ENCODE results near the gene LIG1. TPM values are rescaled to one million over a fixed set of nuclear protein-coding genes. Genes with fewer than 3 reads are reported as not detected.

LIG1 gene
- total RNA-seq, 2 experiments from 2014 or later = 172 to 279 TPM

GRCh38 chr19:48113190-48113917 is 56.8 kb downstream of the LIG1 start:
- Histone ChIP-seq H2AFZ (ENCODE audit: low read length) (no peak overlapping the region), H4K20me1 (ENCODE audit: insufficient read depth, low read length) (no peaks in the 10 kb centered on the region), H3K79me2 (ENCODE audit: insufficient read depth, low read depth, low read length) (no peaks in the 10 kb centered on the region), H3K36me3 (ENCODE audit: insufficient read depth, low read length) (peaks cover 36% of the 10 kb centered on the region), H3K9me3 (ENCODE audit: low read length) (no peaks in the 10 kb centered on the region), H3K4me2 (ENCODE audit: low read length) (no peak overlapping the region), H3K9me2 (ENCODE audit: insufficient read depth, low read length) (no peaks in the 10 kb centered on the region), H3K4me1 (ENCODE audit: insufficient read depth, low read length, poor library complexity, severe bottlenecking) (peaks cover 16% of the 10 kb centered on the region), H3K4me3 (ENCODE audit: low read depth, low read length, poor library complexity, severe bottlenecking) (no peak overlapping the region), H3K27ac (ENCODE audit: low read depth, low read length, poor library complexity, severe bottlenecking) (no peak overlapping the region)
- POLR2A ChIA-PET = no interaction called here
- TF ChIP-seq CTCF (conservative IDR thresholded peaks at IDR 0.05; ENCODE audit: low read length) (no peak), EZH2phosphoT487 (IDR thresholded peaks at IDR 0.05; ENCODE audit: borderline replicate concordance, low read depth, low read length) (no peak)
- no peak for DNase-seq (ENCODE audit: low spot score)
- CTCF ChIA-PET (ENCODE audit: unreplicated experiment) = no interaction called here
- intact Hi-C loops (cut with micrococcal nuclease; ENCODE audit: unreplicated experiment) = no loop called here
- BruUV-seq (replicated peaks) = no TSS peak

- Histone ChIP-seq H3K27ac (ENCODE audit: low read depth, low read length, poor library complexity, severe bottlenecking) (no peak overlapping the region), H3K36me3 (ENCODE audit: insufficient read depth, low read length) (peaks cover 17% of the 10 kb centered on the region), H4K20me1 (ENCODE audit: insufficient read depth, low read length) (no peaks in the 10 kb centered on the region), H3K9me2 (ENCODE audit: insufficient read depth, low read length) (no peaks in the 10 kb centered on the region), H3K4me3 (ENCODE audit: low read depth, low read length, poor library complexity, severe bottlenecking) (no peak overlapping the region), H3K9me3 (ENCODE audit: low read length) (no peaks in the 10 kb centered on the region), H3K4me1 (ENCODE audit: insufficient read depth, low read length, poor library complexity, severe bottlenecking) (peaks cover 20% of the 10 kb centered on the region), H3K79me2 (ENCODE audit: insufficient read depth, low read depth, low read length) (no peaks in the 10 kb centered on the region), H3K4me2 (ENCODE audit: low read length) (peak overlapping the region; percentile 91), H2AFZ (ENCODE audit: low read length) (peak overlapping the region; percentile 91; the same call in 1 of the 2 replicates)
- no TSS peak for BruUV-seq (replicated peaks)
- POLR2A ChIA-PET = interaction anchor here (0.7 to 1.2 kb wide), 3 partner anchors 11 to 148 kb away, joined by 3 to 4 read pairs (median 3); no protein-coding TSS in a partner anchor
- DNase-seq (ENCODE audit: low spot score) = peak; percentile 22
- CTCF ChIA-PET (ENCODE audit: unreplicated experiment) = interaction anchor here (0.8 kb wide), 1 partner anchor 28 kb away, joined by 4 read pairs; no protein-coding TSS in a partner anchor
- intact Hi-C loops (cut with micrococcal nuclease; ENCODE audit: unreplicated experiment) = no loop called here
- TF ChIP-seq CTCF (conservative IDR thresholded peaks at IDR 0.05; ENCODE audit: low read length) = no peak
- TF ChIP-seq EZH2phosphoT487 (IDR thresholded peaks at IDR 0.05; ENCODE audit: borderline replicate concordance, low read depth, low read length) = no peak
Observed at GRCh38 chr19:48111280-48111679, 58.9 kb downstream of the LIG1 start.

GRCh38 chr19:48110350-48110966 is 59.7 kb downstream of the LIG1 start, which contains the start of gene PLA2G4C:
Gene PLA2G4C, minus strand, starts transcription at chr19:48110817. Its CDS starts 4,288 bp downstream, at chr19:48106529.
- Histone ChIP-seq H3K9me2 (ENCODE audit: insufficient read depth, low read length) (no peaks in the 10 kb centered on the region), H3K4me1 (ENCODE audit: insufficient read depth, low read length, poor library complexity, severe bottlenecking) (peaks cover 20% of the 10 kb centered on the region), H3K79me2 (ENCODE audit: insufficient read depth, low read depth, low read length) (no peaks in the 10 kb centered on the region), H4K20me1 (ENCODE audit: insufficient read depth, low read length) (no peaks in the 10 kb centered on the region), H2AFZ (ENCODE audit: low read length) (peak within 1 kb of the TSS; percentile 91), H3K27ac (ENCODE audit: low read depth, low read length, poor library complexity, severe bottlenecking) (peak within 1 kb of the TSS; percentile 46), H3K9me3 (ENCODE audit: low read length) (no peaks in the 10 kb centered on the region), H3K36me3 (ENCODE audit: insufficient read depth, low read length) (peaks cover 11% of the 10 kb centered on the region), H3K4me3 (ENCODE audit: low read depth, low read length, poor library complexity, severe bottlenecking) (peak within 1 kb of the TSS; percentile 67), H3K4me2 (ENCODE audit: low read length) (peak within 1 kb of the TSS; percentile 91)
- ChIA-PET POLR2A (interaction anchor here (0.6 to 1.2 kb wide), 4 partner anchors 10 to 149 kb away, joined by 3 to 8 read pairs (median 4); no protein-coding TSS in a partner anchor), CTCF (ENCODE audit: unreplicated experiment) (no interaction called here)
- intact Hi-C loops (cut with micrococcal nuclease; ENCODE audit: unreplicated experiment) = no loop called here
- DNase-seq (ENCODE audit: low spot score) = peak; percentile 88
- BruUV-seq (replicated peaks) = no TSS peak
- TF ChIP-seq CTCF (conservative IDR thresholded peaks at IDR 0.05; ENCODE audit: low read length) (no peak), EZH2phosphoT487 (IDR thresholded peaks at IDR 0.05; ENCODE audit: borderline replicate concordance, low read depth, low read length) (no peak)
